IMR-90 (cell line): ENCODE data around the gene ACSS1. TPM values are rescaled to one million over a fixed set of nuclear protein-coding genes. Genes with fewer than 3 reads are reported as not detected.

Experiments used
- ATAC-seq: fragments of 200-7000 bp; cut with Tn5 transposase; 2 replicates; pipeline ENCODE4 v1.9.1; 2020; ENCODE audit warnings: low read depth, mild to moderate bottlenecking, moderate library complexity
- BruUV-seq: library from RNA; stranded (reverse); fragments of 400-500 nt; replicated peaks from 2 replicates; lab custom pipeline; 2021; lab: Mats Ljungman, UMichigan
- CTCF ChIA-PET: fragments of 300-600 bp; formaldehyde crosslinking; extraction: SDS; loops from one replicate; lab custom pipeline; 2021; ENCODE audit warnings: antibody characterized with exemption; lab: Yijun Ruan, JAX
- POLR2A ChIA-PET: fragments of 300-600 bp; sonication (Branson Sonifier 250); formaldehyde crosslinking; loops from one replicate; lab custom pipeline; 2022; ENCODE audit warnings: antibody characterized with exemption; ENCODE audit not compliant: unreplicated experiment; lab: Charles Lee
- DNase-seq: peaks from one replicate; pipeline ENCODE4 v3.0.0; 2013
- H2AFZ ChIP-seq: replicated peaks from 2 replicates; pipeline ENCODE3; 2013; ENCODE audit warnings: low read length, mild to moderate bottlenecking; ENCODE audit not compliant: poor library complexity
- H2AK5ac ChIP-seq: 2 replicates; pipeline ENCODE4 v1.6.1; 2013; ENCODE audit warnings: low read depth, low read length, inconsistent platforms
- H2AK9ac ChIP-seq: replicated peaks from 2 replicates; pipeline ENCODE3; 2013; ENCODE audit warnings: mild to moderate bottlenecking, low read depth, low read length, moderate library complexity; ENCODE audit not compliant: poor library complexity
- H2BK120ac ChIP-seq: 2 replicates; pipeline ENCODE4 v1.6.1; 2013; ENCODE audit warnings: low read depth, low read length, inconsistent platforms
- H2BK15ac ChIP-seq: 3 replicates; pipeline ENCODE4 v1.6.1; 2013; ENCODE audit warnings: low read depth, low read length, inconsistent platforms
- H2BK20ac ChIP-seq: 2 replicates; pipeline ENCODE4 v1.6.1; 2013; ENCODE audit warnings: low read depth, mild to moderate bottlenecking, inconsistent platforms, low read length, moderate library complexity
- H2BK5ac ChIP-seq: 2 replicates; pipeline ENCODE4 v1.6.1; 2013; ENCODE audit warnings: mild to moderate bottlenecking, low read depth, low read length, inconsistent platforms; ENCODE audit not compliant: poor library complexity, severe bottlenecking
- H3K14ac ChIP-seq: replicated peaks from 2 replicates; pipeline ENCODE4 v1.6.1; 2013; ENCODE audit warnings: low read depth, low read length, inconsistent platforms
- H3K18ac ChIP-seq: 2 replicates; pipeline ENCODE4 v1.6.1; 2013; ENCODE audit warnings: low read depth, low read length, control low read depth
- H3K23ac ChIP-seq: 2 replicates; pipeline ENCODE4 v1.6.1; 2013; ENCODE audit warnings: low read depth, low read length, inconsistent platforms
- H3K27ac ChIP-seq: 2 replicates; pipeline ENCODE4 v1.5.1; 2013; ENCODE audit warnings: mild to moderate bottlenecking, control low read depth, low read length; ENCODE audit not compliant: insufficient read depth
- H3K27me3 ChIP-seq: 2 replicates; pipeline ENCODE4 v1.6.1; 2013; ENCODE audit warnings: low read length; ENCODE audit not compliant: control insufficient read depth, insufficient read depth
- H3K36me3 ChIP-seq: 2 replicates; pipeline ENCODE4 v1.6.1; 2013; ENCODE audit warnings: low read length, mixed read lengths; ENCODE audit not compliant: control insufficient read depth, insufficient read depth
- H3K4ac ChIP-seq: 2 replicates; pipeline ENCODE4 v1.6.1; 2013; ENCODE audit warnings: low read depth, low read length, inconsistent platforms
- H3K4me1 ChIP-seq: 2 replicates; pipeline ENCODE4 v1.6.1; 2013; ENCODE audit warnings: low read length, mixed read lengths; ENCODE audit not compliant: control insufficient read depth, insufficient read depth
- H3K4me2 ChIP-seq: 2 replicates; pipeline ENCODE4 v1.6.1; 2013; ENCODE audit warnings: low read depth, mild to moderate bottlenecking, control low read depth, low read length, moderate library complexity
- H3K4me3 ChIP-seq: 2 replicates; pipeline ENCODE4 v1.5.1; 2013; ENCODE audit warnings: low read depth, mild to moderate bottlenecking, control low read depth, low read length, moderate library complexity; ENCODE audit not compliant: insufficient read depth
- H3K56ac ChIP-seq: 2 replicates; pipeline ENCODE4 v1.6.1; 2013; ENCODE audit warnings: low read length, inconsistent platforms; ENCODE audit not compliant: insufficient read depth; ENCODE audit errors: extremely low read depth
- H3K79me1 ChIP-seq, 2 experiments: 2 replicates each; pipeline ENCODE4 v1.6.1; 2013; ENCODE audit warnings: low read length in 2 of 2, inconsistent platforms in 1 of 2, low read depth in 1 of 2
- H3K9ac ChIP-seq: 2 replicates; pipeline ENCODE4 v1.6.1; 2013; ENCODE audit warnings: low read depth, low read length, control low read depth
- H3K9me1 ChIP-seq: 2 replicates; pipeline ENCODE4 v1.6.1; 2013; ENCODE audit warnings: low read length, inconsistent platforms; ENCODE audit not compliant: insufficient read depth
- H3K9me3 ChIP-seq: 2 replicates; pipeline ENCODE4 v1.6.1; 2013; ENCODE audit warnings: low read length; ENCODE audit not compliant: control insufficient read depth, insufficient read depth
- H4K20me1 ChIP-seq: 2 replicates; pipeline ENCODE4 v1.6.1; 2013; ENCODE audit warnings: low read length, inconsistent platforms; ENCODE audit not compliant: insufficient read depth
- H4K5ac ChIP-seq: 2 replicates; pipeline ENCODE4 v1.6.1; 2013; ENCODE audit warnings: mild to moderate bottlenecking, low read depth, low read length, control low read depth
- H4K8ac ChIP-seq, 2 experiments: 2 replicates each; pipeline ENCODE4 v1.6.1; 2013; ENCODE audit warnings: low read depth in 2 of 2, low read length in 2 of 2, control low read depth in 1 of 2, inconsistent platforms in 1 of 2
- H4K91ac ChIP-seq: 2 replicates; pipeline ENCODE4 v1.6.1; 2013; ENCODE audit warnings: low read depth, low read length, inconsistent platforms; ENCODE audit not compliant: insufficient read depth
- BHLHE40 ChIP-seq: fragments of 150-350 bp; IDR thresholded peaks from 2 replicates; pipeline ENCODE4 v1.6.1; 2016; ENCODE audit warnings: mild to moderate bottlenecking, low read depth, low read length
- CEBPB ChIP-seq: IDR thresholded peaks from 2 replicates; pipeline ENCODE4 v1.6.1; 2012; ENCODE audit warnings: low read depth, low read length, improper control_type of control experiment
- CHD1 ChIP-seq: IDR thresholded peaks from 2 replicates; pipeline ENCODE4 v1.6.1; 2012; ENCODE audit warnings: low read depth, low read length, improper control_type of control experiment
- FOS ChIP-seq: fragments of 150-350 bp; IDR thresholded peaks from 2 replicates; pipeline ENCODE4 v1.6.1; 2016; ENCODE audit warnings: low read depth, low read length
- MAFK ChIP-seq: IDR thresholded peaks from 2 replicates; pipeline ENCODE4 v1.6.1; 2012; ENCODE audit warnings: low read depth, low read length, improper control_type of control experiment
- MAZ ChIP-seq: IDR thresholded peaks from 2 replicates; pipeline ENCODE4 v1.6.1; 2012; ENCODE audit warnings: low read depth, mild to moderate bottlenecking, low read length, improper control_type of control experiment, moderate library complexity, borderline replicate concordance
- MXI1 ChIP-seq: IDR thresholded peaks from 2 replicates; pipeline ENCODE4 v1.6.1; 2012; ENCODE audit warnings: low read depth, mild to moderate bottlenecking, low read length, moderate library complexity, borderline replicate concordance
- POLR2A ChIP-seq: IDR thresholded peaks from 2 replicates; pipeline ENCODE4 v1.6.1; 2012; ENCODE audit warnings: mild to moderate bottlenecking, low read depth, low read length
- RAD21 ChIP-seq: IDR thresholded peaks from 2 replicates; pipeline ENCODE4 v1.6.1; 2012; ENCODE audit warnings: low read length, improper control_type of control experiment
- RFX5 ChIP-seq: IDR thresholded peaks from 2 replicates; pipeline ENCODE4 v1.8.0; 2012; ENCODE audit warnings: low read depth, mild to moderate bottlenecking, low read length, moderate library complexity
- SMC3 ChIP-seq: fragments of 150-350 bp; IDR thresholded peaks from 2 replicates; pipeline ENCODE4 v1.6.1; 2016; ENCODE audit warnings: low read depth, mild to moderate bottlenecking, antibody characterized with exemption, low read length, moderate library complexity
- WGBS, 2 experiments: methylation state at CpG; one replicate each; pipeline versions ENCODE4 v1.1.5 to v1.1.7; 2013; ENCODE audit warnings: missing lambda C conversion rate in 2 of 2; ENCODE audit not compliant: insufficient read length in 1 of 2; ENCODE audit errors: extremely low coverage in 2 of 2; 5-methylcytosine and 5-hydroxymethylcytosine counted together
- dilution Hi-C: fragments of 300-500 bp; cut with HindIII; formaldehyde crosslinking; loops from one replicate; pipeline ENCODE4 v1.14.3; 2018; ENCODE audit warnings: low sequenced_read_pairs; ENCODE audit not compliant: unreplicated experiment
- in situ Hi-C: fragments of 300-500 bp; cut with MboI; formaldehyde crosslinking; loops from 3 replicates; pipeline ENCODE4 v1.14.3; 2019; ENCODE audit warnings: low sequenced_read_pairs, inconsistent platforms, mixed read lengths
- intact Hi-C: fragments of 100-400 bp; cut with micrococcal nuclease; formaldehyde crosslinking; loops from 2 replicates; pipeline ENCODE4 v1.10.0; 2022
- polyA plus RNA-seq, 3 experiments: library from polyadenylated mRNA; depleted of rRNA; stranded (reverse); fragments of >200 nt; gene quantifications; 2 replicates each; pipeline ENCODE4 v1.2.3, GENCODE V29; 2012; ENCODE audit warnings: low replicate concordance in 1 of 3
- total RNA-seq: library from RNA; depleted of rRNA; stranded (reverse); fragments of >200 nt; gene quantifications from 2 replicates; pipeline ENCODE4 v1.2.3, GENCODE V29; 2012
- TF ChIP-seq, protein P1 (sequence below): fragments of 150-350 bp; IDR thresholded peaks from 2 replicates; pipeline ENCODE4 v1.6.1; 2017; ENCODE audit warnings: mild to moderate bottlenecking, antibody characterized with exemption, low read length, low read depth
- TF ChIP-seq, protein P2 (sequence below): conservative IDR thresholded peaks from 2 replicates; pipeline ENCODE4 v1.5.1; 2012; ENCODE audit warnings: mild to moderate bottlenecking, low read depth, low read length, improper control_type of control experiment
- TF ChIP-seq, protein P3 (sequence below): fragments of 150-350 bp; IDR thresholded peaks from 2 replicates; pipeline ENCODE4 v1.6.1; 2016; ENCODE audit warnings: low read depth, mild to moderate bottlenecking, low read length, moderate library complexity, borderline replicate concordance

The ACSS1 gene
- total and polyA plus RNA-seq, 2 of the 4 experiments (the other 2 are of a cell fraction): 0.72 to 1.2 TPM

DNA sequence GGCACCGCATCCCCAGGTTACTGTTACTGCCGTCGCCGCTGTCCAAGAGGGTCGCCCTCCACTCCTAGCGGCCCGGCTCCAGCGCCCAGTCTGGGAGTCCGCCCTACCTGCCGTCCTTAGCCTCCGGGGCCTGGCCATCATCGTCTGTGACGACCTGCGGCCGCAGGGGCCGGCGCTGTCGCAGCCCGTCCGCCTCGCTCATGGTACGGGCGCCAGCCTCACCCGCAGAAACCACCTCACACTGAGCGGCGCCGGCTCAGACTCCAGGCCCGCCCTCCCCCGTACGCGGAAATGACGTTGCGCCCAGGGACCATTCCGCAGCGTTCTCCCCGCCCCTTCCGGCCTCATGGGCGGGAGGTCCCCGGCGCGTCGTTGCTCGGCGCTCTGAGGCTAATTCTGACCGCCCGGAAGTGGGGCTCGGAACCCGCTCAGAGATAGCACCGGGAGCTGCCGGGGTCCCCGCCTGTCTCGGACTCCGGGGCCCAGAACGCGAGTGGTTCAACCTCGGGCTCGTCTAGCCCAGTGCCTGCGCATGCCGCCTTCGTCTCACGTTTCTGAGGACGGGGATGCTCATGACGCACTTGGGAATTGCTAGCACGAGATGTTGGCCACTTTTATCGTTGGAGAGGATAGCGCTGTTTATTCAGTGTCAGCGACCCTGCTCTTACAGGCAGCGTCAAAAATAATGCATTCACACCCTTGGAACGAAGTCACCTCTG, 65.3 kb downstream of the ACSS1 start, which contains the start of gene APMAP:
Gene APMAP (minus strand): TSS at position 265 of the 719 bp plus-strand sequence. CDS start 63 bp downstream, at position 202.
- Histone ChIP-seq H2BK20ac (peak within 1 kb of the TSS; percentile 30; the same call in 1 of the 2 replicates), H3K27ac (peak within 1 kb of the TSS; percentile 87), H3K9ac (peak within 1 kb of the TSS; percentile 89), H2BK15ac (peak within 1 kb of the TSS; percentile 16; the same call in 1 of the 3 replicates), H2BK5ac (peak within 1 kb of the TSS; percentile 84), H3K56ac (peak within 1 kb of the TSS; percentile 89), H3K9me3 (no peaks in the 10 kb centered on the region), H4K20me1 (no peaks in the 10 kb centered on the region), H4K5ac (peak within 1 kb of the TSS; percentile 95), H3K4me3 (peak within 1 kb of the TSS; percentile 83), H3K36me3 (no peaks in the 10 kb centered on the region), H2AK9ac (peak within 1 kb of the TSS; percentile 94), H3K4me2 (peak within 1 kb of the TSS; percentile 96), H3K4me1 (no peaks in the 10 kb centered on the region), H3K23ac (peak within 1 kb of the TSS; percentile 99), H3K18ac (peak within 1 kb of the TSS; percentile 56), H4K91ac (peak within 1 kb of the TSS; percentile 97), H3K14ac (peak within 1 kb of the TSS; percentile 99), H3K4ac (peak within 1 kb of the TSS; percentile 98), H4K8ac (peak within 1 kb of the TSS; percentile 87 to 100), H3K79me1 (peaks cover 23 to 35% of the 10 kb centered on the region in 2 experiments), H2AK5ac (peak within 1 kb of the TSS; percentile 37), H3K27me3 (peaks cover 13% of the 10 kb centered on the region), H3K9me1 (peaks cover 6% of the 10 kb centered on the region; the same call in 1 of the 2 replicates), H2BK120ac (peak within 1 kb of the TSS; percentile 61), H2AFZ (peak within 1 kb of the TSS; percentile 99)
- POLR2A ChIA-PET: no interaction called here
- dilution Hi-C loops: no loop called here
- CTCF ChIA-PET: interaction anchor here (0.7 to 3.8 kb wide), 3 partner anchors 72 to 435 kb away, joined by 3 to 28 read pairs (median 3); no protein-coding TSS in a partner anchor
- 1% methylated on average over 34 of the region's 69 CpGs; no CpG with 5 or more reads in 1 of the 2 experiments for WGBS, 2 experiments
- DNase-seq (peak; percentile 88), ATAC-seq (peak; percentile 92)
- BruUV-seq: no TSS peak
- in situ Hi-C loops: loop anchor here (5.0 to 25.0 kb wide), 6 partner anchors 205 to 870 kb away; partner anchors contain the start of genes ENTPD6, NINL and ZNF337
- intact Hi-C loops: no loop called here
- peak; percentile 96 for TF ChIP-seq POLR2A
- TF ChIP-seq RAD21: no peak; the same call in 1 of the 2 replicates
- no peak for TF ChIP-seq RFX5
- TF ChIP-seq, protein P1, sequence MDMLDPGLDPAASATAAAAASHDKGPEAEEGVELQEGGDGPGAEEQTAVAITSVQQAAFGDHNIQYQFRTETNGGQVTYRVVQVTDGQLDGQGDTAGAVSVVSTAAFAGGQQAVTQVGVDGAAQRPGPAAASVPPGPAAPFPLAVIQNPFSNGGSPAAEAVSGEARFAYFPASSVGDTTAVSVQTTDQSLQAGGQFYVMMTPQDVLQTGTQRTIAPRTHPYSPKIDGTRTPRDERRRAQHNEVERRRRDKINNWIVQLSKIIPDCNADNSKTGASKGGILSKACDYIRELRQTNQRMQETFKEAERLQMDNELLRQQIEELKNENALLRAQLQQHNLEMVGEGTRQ: peak; percentile 51; the same call in 1 of the 2 replicates
- no peak for TF ChIP-seq CEBPB
- no peak for TF ChIP-seq MAFK
- TF ChIP-seq BHLHE40: peak; percentile 95
- TF ChIP-seq, protein P2, sequence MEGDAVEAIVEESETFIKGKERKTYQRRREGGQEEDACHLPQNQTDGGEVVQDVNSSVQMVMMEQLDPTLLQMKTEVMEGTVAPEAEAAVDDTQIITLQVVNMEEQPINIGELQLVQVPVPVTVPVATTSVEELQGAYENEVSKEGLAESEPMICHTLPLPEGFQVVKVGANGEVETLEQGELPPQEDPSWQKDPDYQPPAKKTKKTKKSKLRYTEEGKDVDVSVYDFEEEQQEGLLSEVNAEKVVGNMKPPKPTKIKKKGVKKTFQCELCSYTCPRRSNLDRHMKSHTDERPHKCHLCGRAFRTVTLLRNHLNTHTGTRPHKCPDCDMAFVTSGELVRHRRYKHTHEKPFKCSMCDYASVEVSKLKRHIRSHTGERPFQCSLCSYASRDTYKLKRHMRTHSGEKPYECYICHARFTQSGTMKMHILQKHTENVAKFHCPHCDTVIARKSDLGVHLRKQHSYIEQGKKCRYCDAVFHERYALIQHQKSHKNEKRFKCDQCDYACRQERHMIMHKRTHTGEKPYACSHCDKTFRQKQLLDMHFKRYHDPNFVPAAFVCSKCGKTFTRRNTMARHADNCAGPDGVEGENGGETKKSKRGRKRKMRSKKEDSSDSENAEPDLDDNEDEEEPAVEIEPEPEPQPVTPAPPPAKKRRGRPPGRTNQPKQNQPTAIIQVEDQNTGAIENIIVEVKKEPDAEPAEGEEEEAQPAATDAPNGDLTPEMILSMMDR: no peak
- peak; percentile 80; the same call in 1 of the 2 replicates for TF ChIP-seq CHD1
- no peak for TF ChIP-seq SMC3
- peak; percentile 21; the same call in 1 of the 2 replicates for TF ChIP-seq MXI1
- TF ChIP-seq MAZ: peak; percentile 64; the same call in 1 of the 2 replicates
- no peak for TF ChIP-seq FOS
- TF ChIP-seq, protein P3, sequence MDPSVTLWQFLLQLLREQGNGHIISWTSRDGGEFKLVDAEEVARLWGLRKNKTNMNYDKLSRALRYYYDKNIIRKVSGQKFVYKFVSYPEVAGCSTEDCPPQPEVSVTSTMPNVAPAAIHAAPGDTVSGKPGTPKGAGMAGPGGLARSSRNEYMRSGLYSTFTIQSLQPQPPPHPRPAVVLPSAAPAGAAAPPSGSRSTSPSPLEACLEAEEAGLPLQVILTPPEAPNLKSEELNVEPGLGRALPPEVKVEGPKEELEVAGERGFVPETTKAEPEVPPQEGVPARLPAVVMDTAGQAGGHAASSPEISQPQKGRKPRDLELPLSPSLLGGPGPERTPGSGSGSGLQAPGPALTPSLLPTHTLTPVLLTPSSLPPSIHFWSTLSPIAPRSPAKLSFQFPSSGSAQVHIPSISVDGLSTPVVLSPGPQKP: no peak
